ENCODE data around the gene RMRP. TPM values are rescaled to one million over a fixed set of nuclear protein-coding genes. Genes with fewer than 3 reads are reported as not detected.

Gene RMRP
- total RNA-seq, 1 experiment from 2014 or later, result 13,506 TPM

GRCh38 chr9:35653611-35654010, 4.2 kb downstream of the RMRP start:
- Histone ChIP-seq H3K4me3 (no peak overlapping the region), H3K4me1 (replicated peaks; ENCODE audit: insufficient read depth) (peaks cover 26% of the 10 kb centered on the region), H2AFZ (no peak overlapping the region), H4K20me1 (ENCODE audit: insufficient read depth) (no peaks in the 10 kb centered on the region), H3K9me3 (ENCODE audit: insufficient read depth, low read depth) (no peaks in the 10 kb centered on the region), H3K36me3 (ENCODE audit: low read depth) (no peaks in the 10 kb centered on the region), H3K4me2 (no peak overlapping the region), H3K27ac (no peak overlapping the region), H3K79me2 (ENCODE audit: low read depth) (no peaks in the 10 kb centered on the region), H3F3A (ENCODE audit: insufficient read depth, low read depth) (peaks cover 17% of the 10 kb centered on the region; the same call in 1 of the 2 replicates), H3K9me2 (ENCODE audit: insufficient read depth) (no peaks in the 10 kb centered on the region), H3K27me3 (ENCODE audit: insufficient read depth, low read depth) (no peaks in the 10 kb centered on the region)
- no peak for TF ChIP-seq CTCF (conservative IDR thresholded peaks at IDR 0.05)
- DNase-seq, result no peak
- CTCF ChIA-PET, result interaction anchor here (0.6 kb wide), 1 partner anchor 135 kb away, joined by 4 read pairs; no protein-coding TSS in a partner anchor
- POLR2A ChIA-PET (ENCODE audit: unreplicated experiment), result interaction anchor here (0.6 kb wide), 1 partner anchor 96 kb away, joined by 7 read pairs; no protein-coding TSS in a partner anchor
- BruUV-seq (replicated peaks), result no TSS peak
- intact Hi-C loops (cut with micrococcal nuclease; ENCODE audit: unreplicated experiment), result no loop called here

GRCh38 chr9:35652829-35653209, 5.0 kb downstream of the RMRP start:
- peak overlapping the region; percentile 39; the same call in 1 of the 2 replicates for H3K27ac ChIP-seq

DNA sequence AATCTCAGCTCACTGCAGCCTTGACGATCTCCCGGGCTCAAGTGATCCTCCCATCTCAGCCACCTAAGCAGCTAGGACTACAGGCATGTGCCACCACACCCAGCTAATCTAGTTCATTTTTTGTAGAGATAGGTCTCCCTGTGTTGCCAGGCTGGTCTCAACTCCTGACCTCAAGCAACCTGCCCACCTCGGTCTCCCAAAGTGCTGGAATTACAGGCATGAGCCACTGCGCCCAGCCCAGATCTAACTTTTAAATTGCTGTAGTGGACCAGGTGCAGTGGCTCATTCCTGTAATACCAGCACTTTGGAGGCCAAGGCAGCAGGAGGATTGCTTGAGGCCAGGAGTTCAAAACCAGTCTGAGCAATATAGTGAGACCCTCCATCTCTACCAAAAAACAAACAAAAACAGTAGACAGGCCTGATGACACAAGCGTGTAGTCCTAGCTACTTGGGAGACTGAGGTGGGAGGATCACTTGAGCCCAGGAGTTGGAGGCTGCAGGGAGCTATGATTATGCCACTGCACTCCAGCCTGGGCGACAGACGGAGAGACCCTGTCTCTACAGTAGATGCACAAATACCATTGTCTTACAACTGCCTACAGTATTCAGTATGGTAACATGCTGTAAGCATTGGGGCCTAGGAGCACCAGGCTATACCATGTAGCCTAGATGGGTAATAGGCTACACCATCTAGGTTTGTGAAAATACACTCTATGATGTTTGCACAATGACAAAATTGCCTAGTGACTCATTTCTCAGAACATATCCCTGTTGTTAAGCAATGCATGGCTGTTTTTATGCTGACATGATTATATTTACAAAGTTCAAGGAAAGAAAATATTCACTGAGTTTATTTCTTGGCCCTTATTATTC, 5.6 kb downstream of the RMRP start:
- ChIA-PET POLR2A (ENCODE audit: unreplicated experiment) (interaction anchor here (0.5 to 0.7 kb wide), 6 partner anchors 9 to 261 kb away, joined by 3 read pairs; partner anchors contain the start of gene CREB3), CTCF (no interaction called here)
- no peaks in the 10 kb centered on the region for H3K27me3 ChIP-seq (ENCODE audit: insufficient read depth, low read depth)
- no peaks in the 10 kb centered on the region for H4K20me1 ChIP-seq (ENCODE audit: insufficient read depth)
- H2AFZ ChIP-seq, result no peak overlapping the region
- DNase-seq, result peak; percentile 60 to 74
- H3K36me3 ChIP-seq (ENCODE audit: low read depth), result no peaks in the 10 kb centered on the region
- no TSS peak for BruUV-seq (replicated peaks)
- peak overlapping the region; percentile 43 for H3K4me2 ChIP-seq
- H3K4me3 ChIP-seq, result no peak overlapping the region
- H3K9me2 ChIP-seq (ENCODE audit: insufficient read depth), result no peaks in the 10 kb centered on the region
- H3K4me1 ChIP-seq (replicated peaks; ENCODE audit: insufficient read depth), result peaks cover 23% of the 10 kb centered on the region
- intact Hi-C loops (cut with micrococcal nuclease; ENCODE audit: unreplicated experiment), result no loop called here
- H3K79me2 ChIP-seq (ENCODE audit: low read depth), result no peaks in the 10 kb centered on the region
- H3K9me3 ChIP-seq (ENCODE audit: insufficient read depth, low read depth), result no peaks in the 10 kb centered on the region
- H3F3A ChIP-seq (ENCODE audit: insufficient read depth, low read depth), result peaks cover 16% of the 10 kb centered on the region; the same call in 1 of the 2 replicates
- peak overlapping the region; percentile 39 for H3K27ac ChIP-seq
- no peak for TF ChIP-seq EZH2 (IDR thresholded peaks at IDR 0.05; ENCODE audit: low read depth)
- no peak for TF ChIP-seq CTCF (conservative IDR thresholded peaks at IDR 0.05)

More at GRCh38 chr9:35652829-35653209, 5.0 kb downstream of the RMRP start:
- no peaks in the 10 kb centered on the region for H3K79me2 ChIP-seq (ENCODE audit: low read depth)
- H3K27me3 ChIP-seq (ENCODE audit: insufficient read depth, low read depth), result no peaks in the 10 kb centered on the region
- intact Hi-C loops (cut with micrococcal nuclease; ENCODE audit: unreplicated experiment), result no loop called here
- BruUV-seq (replicated peaks), result no TSS peak
- no peaks in the 10 kb centered on the region for H4K20me1 ChIP-seq (ENCODE audit: insufficient read depth)
- H3K4me3 ChIP-seq, result no peak overlapping the region
- no peaks in the 10 kb centered on the region for H3K9me3 ChIP-seq (ENCODE audit: insufficient read depth, low read depth)
- peaks cover 16% of the 10 kb centered on the region; the same call in 1 of the 2 replicates for H3F3A ChIP-seq (ENCODE audit: insufficient read depth, low read depth)
- H3K4me2 ChIP-seq, result no peak overlapping the region
- peaks cover 26% of the 10 kb centered on the region for H3K4me1 ChIP-seq (replicated peaks; ENCODE audit: insufficient read depth)
- ChIA-PET CTCF (no interaction called here), POLR2A (ENCODE audit: unreplicated experiment) (no interaction called here)
- H3K9me2 ChIP-seq (ENCODE audit: insufficient read depth), result no peaks in the 10 kb centered on the region
- TF ChIP-seq EZH2 (IDR thresholded peaks at IDR 0.05; ENCODE audit: low read depth), result no peak
- no peak for TF ChIP-seq CTCF (conservative IDR thresholded peaks at IDR 0.05)
- no peak overlapping the region for H2AFZ ChIP-seq
- DNase-seq, result no peak
- no peaks in the 10 kb centered on the region for H3K36me3 ChIP-seq (ENCODE audit: low read depth)

Data from PC-9 (cell line).